HG02798 (cell line): ENCODE results near the gene FTO.
"Not testable (repeated sequence)": the region's sequence is repeated elsewhere in the genome, so short reads cannot be mapped to it uniquely, and the experiment has no call there.

Source experiments
- ATAC-seq: cut with Tn5 transposase; IDR thresholded peaks from one replicate; pipeline ENCODE4 v1.9.1; 2021; ENCODE audit warnings: mild to moderate bottlenecking; ENCODE audit not compliant: unreplicated experiment, poor library complexity

FTO gene

DNA sequence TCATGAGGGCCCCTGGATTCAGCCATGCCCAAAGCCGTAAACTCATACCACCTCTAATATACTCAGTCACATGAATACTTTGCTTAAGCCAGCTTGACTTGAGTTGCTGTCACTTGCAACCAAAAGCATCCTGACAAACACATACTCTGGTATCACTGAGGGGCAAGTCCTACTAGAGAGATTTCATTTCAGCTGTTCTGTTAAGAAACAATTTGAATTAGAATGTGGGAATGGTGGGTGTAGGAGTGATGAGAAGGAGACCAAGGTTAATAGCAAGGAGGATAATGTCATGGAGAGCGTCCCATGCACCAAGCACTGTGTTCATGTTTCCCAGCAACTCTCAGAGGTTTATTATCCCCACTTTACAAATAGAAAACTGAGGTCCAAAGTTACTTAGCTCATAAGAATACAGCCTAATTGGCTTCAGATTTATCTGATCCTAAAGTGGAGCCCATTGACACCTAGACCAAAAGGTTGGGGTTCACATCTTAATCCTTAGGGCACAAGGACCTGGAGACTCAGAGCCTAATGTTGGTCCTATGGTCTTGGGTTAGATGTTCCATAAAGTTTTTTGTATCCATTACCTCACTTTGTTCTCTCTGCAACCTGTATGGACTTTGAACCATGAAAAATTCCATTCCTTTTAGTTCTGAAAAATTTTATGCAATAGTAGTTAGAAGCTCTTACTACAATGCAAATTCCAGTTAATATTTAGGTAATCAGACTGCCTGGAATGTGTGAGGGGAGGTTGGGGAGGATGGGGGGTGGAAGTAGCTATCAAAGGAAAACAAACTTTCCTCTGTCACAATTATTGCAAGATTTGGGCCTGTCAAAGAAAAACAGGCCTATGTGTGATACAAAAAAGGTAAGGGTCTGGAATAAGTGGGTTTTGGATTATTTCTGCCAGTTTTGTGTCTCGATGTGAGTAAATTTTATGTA, 476.7 kb downstream of the FTO start:
- no peak for ATAC-seq

DNA sequence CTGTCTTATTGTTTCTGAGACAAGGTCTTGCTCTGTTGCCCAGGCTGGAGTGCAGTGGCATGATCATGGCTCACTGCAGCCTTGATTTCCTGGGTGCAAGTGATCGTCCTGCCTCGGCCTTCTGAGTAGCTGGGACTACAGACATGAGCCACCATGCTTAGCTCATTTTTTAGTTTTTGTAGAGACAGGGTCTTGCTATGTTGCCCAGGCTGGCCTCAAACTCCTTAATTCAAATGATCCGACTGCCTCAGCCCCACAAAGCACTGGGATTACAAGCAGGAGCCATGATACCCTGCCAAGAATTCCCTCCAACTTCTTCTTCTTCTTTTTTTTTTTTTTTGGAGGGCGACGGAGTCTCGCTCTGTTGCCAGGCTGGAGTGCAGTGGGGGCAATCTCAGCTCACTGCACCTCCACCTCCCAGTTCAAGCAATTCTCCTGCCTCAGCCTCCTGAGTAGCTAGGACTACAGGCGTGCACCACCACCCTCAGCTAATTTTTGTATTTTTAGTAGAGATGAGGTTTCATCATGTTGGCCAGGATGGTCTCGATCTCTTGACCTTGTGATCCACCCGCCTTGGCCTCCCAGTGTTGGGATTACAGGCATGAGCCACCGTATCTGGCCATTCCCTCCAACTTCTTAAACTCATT, 477.9 kb downstream of the FTO start:
- not testable (repeated sequence) for ATAC-seq

DNA sequence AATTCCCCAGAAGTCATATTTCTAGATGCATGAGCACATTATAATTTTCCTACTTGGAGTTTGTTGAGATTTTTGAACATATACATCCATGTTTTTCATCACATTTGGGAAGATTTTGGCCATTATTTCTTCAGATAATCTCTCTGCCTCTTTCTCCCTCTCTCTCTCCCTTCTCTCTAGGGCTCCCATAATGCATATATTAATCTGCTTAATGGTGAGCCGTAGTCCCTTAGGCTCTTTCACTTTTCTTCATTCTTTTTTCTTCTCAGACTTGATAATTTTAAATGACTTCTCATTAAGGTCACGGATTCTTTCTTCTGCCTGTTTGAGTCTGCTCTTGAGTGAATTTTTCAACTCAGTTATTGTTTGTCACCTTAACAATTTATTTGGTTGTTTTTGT, 481.1 kb downstream of the FTO start:
- no peak for ATAC-seq

DNA sequence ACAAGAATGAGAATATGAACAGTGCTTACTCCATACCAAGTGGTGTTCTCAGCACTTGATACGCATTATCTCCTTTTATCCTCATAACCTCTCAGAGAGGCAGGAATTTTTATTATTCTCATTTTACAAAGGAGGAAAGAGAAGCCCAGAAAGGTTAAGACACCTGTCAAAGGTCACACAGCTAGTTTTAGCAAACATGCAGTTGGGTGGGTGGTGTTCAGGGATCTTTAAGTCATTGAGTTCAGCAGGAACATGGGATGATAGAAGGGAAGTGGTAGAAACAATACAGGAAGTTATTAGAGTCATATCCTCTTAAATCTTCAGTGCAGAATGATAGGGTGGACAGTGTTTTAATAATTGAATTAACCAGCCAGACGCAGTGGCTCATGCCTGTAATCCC, 487.2 kb downstream of the FTO start:
- ATAC-seq, result no peak

DNA sequence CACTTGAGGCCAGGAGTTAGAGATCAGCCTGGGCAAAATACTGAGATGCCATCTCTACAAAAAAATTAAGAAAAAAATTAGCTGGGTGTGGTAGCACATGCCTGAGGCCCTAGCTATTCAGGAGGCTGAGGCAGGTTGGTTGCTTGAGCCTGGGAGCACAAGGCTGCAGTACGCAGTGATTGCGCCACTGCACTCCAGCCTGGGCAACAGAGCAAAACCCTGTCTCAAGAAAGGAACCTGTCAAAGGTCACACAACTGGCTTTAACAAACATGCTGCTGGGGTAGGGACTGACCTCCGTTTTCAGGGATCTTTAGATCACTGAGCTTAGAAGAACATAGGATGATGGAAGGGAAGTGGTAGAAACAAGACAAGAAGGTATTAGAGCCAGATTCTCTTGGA, 487.6 kb downstream of the FTO start:
- ATAC-seq, result no peak

DNA sequence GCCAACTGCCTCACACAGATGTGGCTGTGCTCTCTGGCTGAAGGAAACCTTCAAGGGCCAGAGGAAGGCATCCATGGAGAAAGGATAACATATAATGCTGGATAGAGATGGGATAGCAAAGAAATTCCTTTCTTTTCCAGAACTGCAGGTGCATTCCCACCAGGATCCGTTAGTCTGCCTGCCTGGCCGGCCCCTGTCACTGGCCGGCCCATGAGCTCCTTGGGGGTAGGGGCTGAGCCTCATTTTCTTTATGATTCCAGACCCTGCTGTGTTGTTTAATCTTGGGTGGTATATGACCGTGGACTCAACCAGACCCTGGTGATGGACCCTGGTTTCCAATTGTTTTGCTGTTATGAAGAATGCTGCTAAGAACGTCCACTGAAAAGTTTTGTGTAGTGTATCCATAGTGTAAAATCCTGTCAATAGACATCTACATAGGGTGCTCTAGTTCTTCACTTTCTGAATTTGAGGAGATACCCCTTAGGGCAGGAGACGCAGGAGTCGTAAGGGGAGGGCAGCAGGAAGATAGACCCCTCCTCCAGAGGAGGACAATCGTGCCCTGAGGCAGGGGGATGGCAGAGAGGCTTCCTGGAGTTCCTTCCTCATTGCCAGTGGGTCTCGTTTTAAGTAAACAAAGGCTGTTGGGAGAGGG, 489.2 kb downstream of the FTO start:
- ATAC-seq, result no peak

DNA sequence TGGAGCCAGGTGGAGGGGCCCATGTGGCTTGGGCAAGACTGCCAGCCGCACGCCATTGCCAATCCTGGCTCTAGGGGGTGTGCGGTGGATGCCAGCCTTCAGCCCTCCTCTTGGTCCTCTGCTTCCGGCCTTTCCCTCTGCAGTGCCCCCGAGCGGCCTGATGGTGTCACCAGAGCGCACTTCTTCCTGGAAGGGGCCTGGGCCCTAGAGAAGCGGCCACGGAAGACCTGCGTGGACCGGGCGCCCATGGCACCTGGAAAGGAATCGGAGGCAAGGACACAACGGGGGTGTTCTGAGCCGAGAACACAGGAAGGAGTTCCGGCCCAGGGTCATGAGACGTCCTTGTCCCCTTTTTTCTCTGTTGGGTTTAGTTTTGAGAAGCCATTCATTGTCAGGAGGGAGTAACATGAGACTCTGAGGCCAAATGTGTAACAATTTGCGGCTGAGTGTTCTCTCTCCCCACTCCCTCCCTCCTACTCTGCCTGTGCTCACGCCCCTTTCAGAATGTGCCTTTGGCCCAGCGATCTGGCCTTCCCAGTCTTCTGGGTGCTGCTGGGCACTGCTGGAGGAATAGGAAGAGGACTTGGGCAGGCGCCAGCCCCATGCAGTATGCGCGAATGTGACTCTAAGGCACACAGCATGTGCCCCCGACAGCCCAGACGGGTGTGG, 489.8 kb downstream of the FTO start:
- ATAC-seq, result peak; percentile 82

DNA sequence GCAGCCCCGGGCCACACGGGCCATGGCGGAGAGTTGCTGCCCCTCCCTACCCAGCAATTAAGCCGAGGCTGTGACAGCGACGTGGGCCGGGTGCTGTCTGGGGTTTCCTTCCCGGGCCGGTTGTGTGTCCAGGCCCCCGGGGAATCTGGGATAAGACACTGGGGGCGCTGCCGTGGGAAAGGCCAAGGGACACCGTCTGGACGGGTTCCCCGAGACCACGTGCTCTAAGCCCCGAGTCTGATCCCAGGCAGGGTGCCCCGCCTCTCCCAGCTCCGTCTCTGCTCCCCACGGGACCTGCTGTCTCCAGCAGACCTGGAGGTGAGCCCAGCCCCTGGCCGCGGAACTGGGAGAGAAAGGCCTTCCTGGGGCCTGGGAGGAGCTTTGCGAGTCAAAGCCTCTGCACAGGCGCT, 490.4 kb downstream of the FTO start:
- ATAC-seq, result no peak

DNA sequence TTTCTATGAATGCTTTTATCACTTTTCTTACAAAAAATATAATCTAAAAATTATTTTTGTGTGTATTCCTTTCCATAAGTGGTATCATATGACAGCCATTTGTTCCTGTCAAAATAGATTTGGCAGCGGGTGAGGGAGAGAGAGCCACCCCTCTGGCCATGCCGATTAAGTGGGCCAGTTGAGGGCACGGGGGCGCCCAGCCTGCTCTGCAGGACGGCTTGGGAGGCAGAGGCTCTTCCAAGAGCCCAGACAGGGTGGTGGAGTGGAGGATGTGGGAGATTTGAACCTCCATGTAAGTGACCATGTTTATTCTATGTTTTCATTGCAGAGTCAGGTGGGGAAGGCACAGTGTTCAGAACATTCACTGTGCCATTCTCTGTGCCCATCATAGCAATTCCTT, 493.8 kb downstream of the FTO start:
- no peak for ATAC-seq

DNA sequence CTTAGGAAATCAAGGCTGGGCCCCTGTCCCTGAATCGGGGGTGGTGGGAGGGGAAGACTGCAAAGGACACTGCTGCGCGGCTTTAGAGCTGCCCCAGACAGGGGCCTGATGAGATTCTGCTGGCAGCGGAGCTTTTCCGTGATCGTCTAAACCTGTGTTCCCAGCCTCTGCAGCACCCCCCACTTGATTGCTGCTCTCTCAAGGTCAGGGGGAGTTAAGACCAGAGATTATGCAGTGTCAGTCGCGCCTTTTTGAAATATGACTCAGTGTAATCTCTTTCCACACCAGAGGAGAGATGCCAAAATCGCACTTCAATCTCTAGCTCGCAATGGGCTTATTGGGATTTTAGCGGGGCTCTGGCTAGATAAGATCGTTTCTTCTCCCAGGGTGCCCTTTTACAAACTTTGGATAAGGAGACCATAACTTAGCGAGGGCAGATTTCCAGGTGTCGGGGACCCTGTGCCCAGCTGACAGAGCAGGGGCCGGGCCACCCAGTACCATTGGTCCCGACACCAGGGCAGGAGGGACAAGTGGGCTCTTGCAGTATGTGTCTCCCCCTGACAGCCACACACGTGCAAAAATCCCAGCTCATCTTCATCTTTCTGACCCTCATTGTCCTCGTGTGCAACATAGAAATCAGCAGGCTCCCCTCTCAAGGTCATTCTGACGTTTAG, 495.7 kb downstream of the FTO start:
- no peak for ATAC-seq

DNA sequence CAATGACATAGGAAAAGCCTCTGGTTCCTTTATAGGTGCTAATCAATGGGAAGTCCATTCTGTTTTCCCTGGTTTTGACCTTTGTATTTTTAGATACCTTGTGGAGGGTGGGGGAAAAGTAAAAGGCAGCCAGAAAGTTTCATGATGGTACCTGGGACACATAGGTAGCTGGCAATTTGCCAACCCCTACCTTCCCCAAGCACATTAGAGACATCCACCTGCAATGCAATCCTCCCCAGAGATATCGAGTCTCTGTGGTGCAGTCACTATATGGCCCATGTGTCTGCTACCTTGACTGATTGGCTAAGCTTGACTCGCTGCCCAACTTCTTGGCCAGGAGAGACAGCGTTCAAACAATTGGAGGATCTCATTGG, 496.2 kb downstream of the FTO start:
- ATAC-seq, result no peak

DNA sequence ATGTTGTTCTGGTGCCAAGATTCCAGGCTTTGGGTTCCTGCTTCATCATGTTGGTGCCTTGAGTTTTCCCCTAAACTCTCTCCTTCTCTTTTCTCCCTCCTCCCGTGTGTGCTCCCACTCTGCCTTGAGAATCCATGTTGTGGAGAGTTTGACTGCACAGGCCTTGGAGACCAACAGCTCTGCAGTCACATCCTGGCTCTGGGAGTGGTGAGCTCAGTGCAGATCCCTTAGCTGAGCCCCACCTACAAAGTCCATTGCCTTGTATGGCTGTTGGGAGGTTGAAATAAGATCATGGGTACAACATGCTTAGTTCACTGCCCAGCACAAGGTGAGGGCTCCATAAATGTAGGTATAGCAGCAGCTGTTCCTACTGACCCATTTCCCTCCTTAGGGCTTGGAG, 496.8 kb downstream of the FTO start:
- ATAC-seq, result no peak

DNA sequence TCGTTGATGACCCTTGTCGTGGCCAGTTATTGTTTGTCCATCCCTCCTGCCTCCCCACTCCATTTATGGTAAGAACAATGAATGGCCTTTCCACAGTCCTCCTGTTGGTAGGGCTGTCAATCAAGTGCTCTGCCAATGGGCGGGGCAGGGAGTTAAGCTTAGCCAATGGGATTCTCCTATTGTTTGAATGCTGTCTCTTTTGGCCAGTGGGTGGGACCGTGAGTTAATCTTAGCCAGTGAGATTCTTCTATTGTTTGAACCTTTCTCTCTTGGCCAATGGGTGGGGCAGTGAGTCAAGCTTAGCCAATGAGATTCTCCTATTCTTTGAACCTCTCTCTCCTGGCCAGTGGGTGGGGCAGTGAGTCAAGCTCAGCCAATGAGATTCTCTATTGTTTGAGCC, 497.2 kb downstream of the FTO start:
- ATAC-seq, result no peak
